ENCODE results near the gene ANTXRL.
"Not testable (repeated sequence)": the region's sequence is repeated elsewhere in the genome, so short reads cannot be mapped to it uniquely, and the experiment has no call there.

Gene ANTXRL

DNA sequence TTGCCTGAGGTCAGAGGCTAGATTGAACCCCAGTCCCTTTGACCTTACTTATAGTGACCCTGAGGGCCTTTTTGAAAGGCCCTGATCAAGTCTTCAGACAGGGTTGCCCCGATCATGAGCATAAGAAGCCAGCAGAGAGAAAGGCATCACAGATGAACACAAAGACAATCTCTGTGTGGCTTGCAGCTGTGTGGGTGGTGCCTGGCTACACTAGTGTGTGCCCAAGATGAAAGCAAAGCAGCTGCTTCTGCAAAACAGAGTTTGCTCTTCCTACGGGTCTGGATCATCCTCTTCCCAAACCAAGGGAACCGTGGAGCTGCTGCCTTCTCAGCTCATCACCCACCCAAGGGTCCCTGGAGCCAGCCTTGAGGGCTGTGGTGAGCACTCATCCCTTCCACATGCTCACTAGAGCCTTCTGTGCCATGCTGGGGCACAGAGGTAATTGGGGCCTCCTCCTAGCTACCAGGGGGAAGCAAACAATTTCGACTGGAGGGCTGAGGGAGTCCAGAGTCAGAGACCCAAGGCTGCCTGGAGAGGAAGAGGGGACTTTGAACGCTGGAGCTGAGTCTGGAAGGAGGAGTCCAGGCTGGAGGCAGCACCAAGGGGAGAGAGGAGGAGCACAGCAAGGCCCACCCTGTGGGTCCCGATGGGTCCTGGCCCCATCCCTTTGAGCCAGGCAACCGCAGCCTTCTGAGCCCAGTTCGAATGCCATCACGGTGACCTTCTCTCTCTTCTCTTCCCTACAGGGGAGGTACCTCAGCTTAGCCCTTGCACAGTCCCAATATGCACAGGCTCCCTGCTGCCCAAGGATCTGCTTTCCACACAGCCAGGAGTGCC, 42.3 kb downstream of the ANTXRL start:
- no peak for DNase-seq (ENCODE audit: low read depth, low spot score)

- peak; percentile 34 for DNase-seq (ENCODE audit: low read depth, low spot score)
Observed at GRCh38 chr10:46329690-46330016, 42.9 kb downstream of the ANTXRL start.

DNA sequence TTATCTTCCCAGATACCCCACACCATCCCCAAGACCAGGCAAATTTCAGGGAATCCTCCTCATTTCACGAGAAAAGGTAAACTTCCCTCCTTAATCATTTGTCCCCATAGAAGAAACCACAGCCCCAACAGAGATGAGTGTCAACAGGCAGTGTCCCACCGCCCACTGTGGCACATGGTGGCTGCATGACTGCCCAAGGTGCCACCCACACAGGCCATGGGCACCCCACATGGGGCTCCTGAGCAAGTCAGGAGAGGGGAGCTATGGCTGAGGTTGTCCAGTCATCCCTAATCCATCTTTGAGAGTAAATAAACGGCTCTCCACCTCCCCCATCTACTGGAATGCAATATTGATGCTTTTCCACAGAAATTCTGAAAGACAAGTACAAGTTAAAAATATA, 44.1 kb downstream of the ANTXRL start:
- no peak for DNase-seq (ENCODE audit: low read depth, low spot score)

DNA sequence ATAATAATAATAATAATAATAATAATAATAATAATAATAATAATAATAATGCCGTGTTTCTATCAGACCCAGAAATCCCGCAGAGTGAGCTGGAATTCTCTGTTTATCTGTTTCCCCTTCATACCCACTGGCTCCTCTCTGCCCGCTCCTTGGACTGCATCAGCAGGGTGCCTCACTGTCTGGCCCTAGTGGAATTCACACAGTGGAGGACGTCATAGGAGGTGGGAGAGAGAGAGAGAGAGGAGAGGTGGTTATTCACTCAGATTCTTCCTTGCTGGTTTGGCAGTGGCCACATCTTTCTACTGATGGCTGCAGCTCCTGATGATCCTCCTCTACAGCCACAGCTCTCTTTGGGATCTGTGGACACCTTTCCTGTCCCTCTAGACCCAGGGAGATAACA, 78.7 kb downstream of the ANTXRL start:
- not testable (repeated sequence) for DNase-seq (ENCODE audit: low read depth, low spot score)

DNA sequence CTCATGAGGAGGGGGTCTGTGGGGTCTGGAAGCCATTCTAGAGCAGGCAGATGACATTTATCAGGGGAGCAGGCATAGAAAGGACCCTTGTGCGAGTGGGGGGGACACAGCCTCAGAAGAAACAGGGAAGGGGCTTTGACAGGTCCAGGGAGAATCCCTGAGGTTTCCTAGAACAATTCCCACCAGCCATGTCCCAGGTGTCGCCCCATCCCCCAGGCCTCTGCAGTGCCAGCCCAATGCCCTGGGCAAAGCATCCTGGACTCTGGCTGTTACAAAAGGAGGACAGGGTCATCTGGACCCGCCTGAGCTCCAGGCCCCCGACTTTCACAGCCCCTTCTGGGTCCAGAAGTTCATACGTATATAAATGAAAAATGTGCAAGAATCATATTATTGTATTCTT, 80.4 kb downstream of the ANTXRL start:
- not testable (repeated sequence) for DNase-seq (ENCODE audit: low read depth, low spot score)

DNA sequence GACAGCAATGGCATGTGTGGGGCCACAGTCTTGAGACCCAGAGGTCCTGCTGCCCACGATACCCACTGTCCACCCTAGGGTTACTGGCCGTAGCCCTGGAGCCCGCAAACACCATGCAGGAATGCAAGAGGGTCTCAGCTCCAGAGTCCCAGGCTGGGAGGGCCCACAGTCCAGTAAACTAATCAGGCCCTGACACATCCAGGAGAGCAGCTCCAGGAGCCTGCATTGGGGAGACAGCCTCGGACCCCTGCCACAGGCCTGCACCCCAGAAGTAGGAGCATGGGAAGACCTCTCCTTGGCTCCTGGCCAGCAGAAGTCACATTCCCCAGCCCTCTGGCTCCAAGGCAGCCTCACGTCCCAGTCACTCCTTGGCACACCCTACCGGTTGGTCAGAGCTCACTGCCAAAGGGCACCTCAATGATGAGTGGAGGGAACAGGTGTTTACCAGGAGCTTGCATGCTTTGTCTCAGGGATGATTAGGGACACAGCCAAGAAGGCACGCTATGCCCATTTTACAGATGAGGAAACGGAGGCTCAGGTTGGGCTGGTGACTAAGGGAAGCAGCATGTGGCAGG, 81.0 kb downstream of the ANTXRL start:
- DNase-seq (ENCODE audit: low read depth, low spot score) = not testable (repeated sequence)

DNA sequence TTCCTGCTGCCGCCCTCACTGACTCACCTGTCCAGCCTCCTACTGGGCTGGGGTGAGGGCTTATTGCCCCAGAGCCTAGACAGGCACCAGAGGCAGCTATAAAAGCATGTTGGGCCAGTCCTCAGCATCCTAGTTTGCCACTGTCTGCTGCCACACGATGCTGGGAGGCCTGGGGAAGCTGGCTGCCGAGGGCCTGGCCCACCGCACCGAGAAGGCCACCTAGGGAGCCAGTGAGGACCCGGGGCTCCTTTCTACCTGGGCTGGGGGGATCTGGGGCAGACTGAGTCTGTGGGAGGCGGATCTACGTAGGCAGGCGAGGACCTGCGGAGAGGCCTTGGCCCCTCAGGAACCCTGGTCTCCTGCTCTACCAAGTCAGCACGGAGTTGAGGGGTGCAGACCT, 82.2 kb downstream of the ANTXRL start:
- DNase-seq (ENCODE audit: low read depth, low spot score) = not testable (repeated sequence)

GRCh38 chr10:46374410-46374809, 87.6 kb downstream of the ANTXRL start:
- DNase-seq (ENCODE audit: low read depth, low spot score) = not testable (repeated sequence)

GRCh38 chr10:46375406-46375805, 88.6 kb downstream of the ANTXRL start, which contains the start of gene ANXA8L1:
Gene ANXA8L1, plus strand, starts transcription at chr10:46375776. Its CDS starts 76 bp downstream, at chr10:46375852.
- not testable (repeated sequence) for DNase-seq (ENCODE audit: low read depth, low spot score)

DNA sequence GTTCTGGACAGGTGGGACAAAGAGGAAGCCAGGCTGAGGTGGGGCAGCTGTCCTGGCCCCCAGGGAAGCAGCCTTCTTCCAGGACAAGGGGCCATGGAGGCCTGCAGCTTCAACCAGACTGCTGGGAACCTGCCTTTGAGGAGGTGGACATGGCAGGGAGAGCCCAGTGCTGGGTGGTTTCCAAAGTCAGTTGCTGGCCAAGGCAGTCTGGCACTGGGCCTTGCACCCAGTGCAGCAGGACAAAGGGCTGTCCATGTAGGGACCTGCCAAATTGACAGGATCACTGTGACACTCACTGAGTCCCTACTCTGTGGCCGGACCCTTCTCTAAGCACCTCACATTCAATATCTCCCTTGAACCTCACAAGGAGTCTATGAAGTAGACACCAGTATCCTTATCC, 90.2 kb downstream of the ANTXRL start:
- DNase-seq (ENCODE audit: low read depth, low spot score) = not testable (repeated sequence)

DNA sequence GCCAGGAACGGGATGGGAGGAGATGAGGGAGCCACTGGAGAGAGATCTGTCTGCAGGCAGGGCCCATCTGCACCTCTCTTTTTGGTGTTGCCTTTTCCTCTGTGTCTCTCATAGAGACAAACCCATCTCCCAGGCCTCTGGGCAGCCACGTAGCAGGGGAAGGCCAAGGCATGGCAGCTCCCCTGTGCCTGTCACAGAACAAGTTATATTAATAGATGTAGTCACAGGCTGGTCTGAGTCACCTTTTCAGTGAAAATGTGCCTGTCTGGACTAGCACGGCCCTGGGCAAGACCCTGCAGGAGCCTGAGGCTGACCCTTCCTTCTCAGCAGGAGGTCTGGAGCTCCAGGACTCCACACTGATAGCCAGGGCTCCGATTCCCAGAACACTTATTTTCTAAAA, 90.9 kb downstream of the ANTXRL start:
- not testable (repeated sequence) for DNase-seq (ENCODE audit: low read depth, low spot score)

DNA sequence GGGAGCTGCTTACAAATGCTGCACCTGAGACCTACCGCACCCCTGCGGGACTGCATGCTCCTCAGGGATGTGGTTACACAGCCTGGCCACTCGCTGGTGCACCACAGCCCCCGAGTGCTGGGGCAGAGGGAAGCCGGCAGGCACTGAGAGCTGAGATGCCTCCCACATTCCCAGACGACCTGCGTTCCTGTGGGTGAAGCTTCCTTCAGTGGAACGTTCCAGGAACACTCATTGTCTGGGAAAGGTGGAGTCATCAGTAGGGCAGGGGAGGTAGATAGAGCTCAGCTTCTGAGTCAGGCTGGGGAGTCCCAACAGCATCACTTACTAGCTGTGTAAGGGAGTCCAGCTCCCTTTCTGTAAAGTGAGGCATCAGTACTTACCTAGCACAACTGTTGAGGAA, 91.3 kb downstream of the ANTXRL start:
- DNase-seq (ENCODE audit: low read depth, low spot score) = not testable (repeated sequence)

GRCh38 chr10:46379233-46379848, 92.5 kb downstream of the ANTXRL start:
- not testable (repeated sequence) for DNase-seq (ENCODE audit: low read depth, low spot score)

Measured in brain pericyte (primary cell).